ENCODE measurements around the gene SLC8B1. TPM values are rescaled to one million over a fixed set of nuclear protein-coding genes. Genes with fewer than 3 reads are reported as not detected.

SLC8B1 gene
- total RNA-seq (ENCODE audit: unreplicated experiment): 44.6 TPM
- long read RNA-seq, partial matches to known transcripts: 14 of 25 reads
- long read RNA-seq, other reads (novel, unspliced or antisense): 6 of 25 reads

DNA sequence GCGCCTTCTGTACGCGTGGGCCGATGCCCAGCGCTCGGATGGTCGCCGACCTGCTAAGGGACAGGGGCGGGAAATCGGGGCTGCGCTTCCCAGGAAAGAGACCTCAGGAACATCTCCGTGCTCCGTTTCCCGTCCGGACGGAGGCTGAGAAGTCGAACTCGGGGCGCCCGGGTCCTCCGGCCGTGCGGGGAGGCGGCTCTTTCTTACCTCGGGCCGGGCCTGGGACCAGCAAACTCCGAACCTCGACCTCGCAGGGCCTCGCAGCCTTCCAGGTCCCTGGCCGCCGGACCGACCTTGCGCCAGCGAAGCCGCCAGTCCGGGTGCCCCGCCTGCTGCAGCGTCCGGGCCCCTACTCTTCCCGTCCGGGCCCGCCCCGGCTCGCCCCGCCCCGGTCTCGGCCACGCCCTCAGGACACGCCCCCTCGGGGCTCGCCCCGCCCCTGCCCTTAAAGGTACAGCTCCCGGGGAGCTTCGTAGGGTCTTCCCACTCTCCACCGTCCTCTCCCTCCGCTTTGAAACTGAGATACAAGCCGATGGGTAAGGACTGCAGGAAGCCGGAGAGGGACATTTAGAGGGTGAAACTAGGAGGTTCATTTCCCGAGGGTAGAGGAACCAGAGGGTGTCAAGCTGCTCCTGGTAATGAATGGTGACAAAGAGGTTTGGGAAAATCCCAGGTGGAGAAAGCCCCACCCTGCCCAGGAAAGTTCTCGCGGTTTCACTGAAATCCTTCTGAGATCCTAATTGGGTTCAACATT, at the start of gene SLC8B1:
SLC8B1 (minus strand) TSS at position 324 of the 754 bp plus-strand sequence. CDS start 2,231 bp downstream, outside the sequence.
- TF ChIP-seq, protein P1, sequence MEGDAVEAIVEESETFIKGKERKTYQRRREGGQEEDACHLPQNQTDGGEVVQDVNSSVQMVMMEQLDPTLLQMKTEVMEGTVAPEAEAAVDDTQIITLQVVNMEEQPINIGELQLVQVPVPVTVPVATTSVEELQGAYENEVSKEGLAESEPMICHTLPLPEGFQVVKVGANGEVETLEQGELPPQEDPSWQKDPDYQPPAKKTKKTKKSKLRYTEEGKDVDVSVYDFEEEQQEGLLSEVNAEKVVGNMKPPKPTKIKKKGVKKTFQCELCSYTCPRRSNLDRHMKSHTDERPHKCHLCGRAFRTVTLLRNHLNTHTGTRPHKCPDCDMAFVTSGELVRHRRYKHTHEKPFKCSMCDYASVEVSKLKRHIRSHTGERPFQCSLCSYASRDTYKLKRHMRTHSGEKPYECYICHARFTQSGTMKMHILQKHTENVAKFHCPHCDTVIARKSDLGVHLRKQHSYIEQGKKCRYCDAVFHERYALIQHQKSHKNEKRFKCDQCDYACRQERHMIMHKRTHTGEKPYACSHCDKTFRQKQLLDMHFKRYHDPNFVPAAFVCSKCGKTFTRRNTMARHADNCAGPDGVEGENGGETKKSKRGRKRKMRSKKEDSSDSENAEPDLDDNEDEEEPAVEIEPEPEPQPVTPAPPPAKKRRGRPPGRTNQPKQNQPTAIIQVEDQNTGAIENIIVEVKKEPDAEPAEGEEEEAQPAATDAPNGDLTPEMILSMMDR (IDR thresholded peaks at IDR 0.05; ENCODE audit: unreplicated experiment): no peak
- peaks cover 13% of the 10 kb centered on the region for H3K36me3 Mint-ChIP-seq (ENCODE audit: low read depth, unreplicated experiment)
- peaks cover 1% of the 10 kb centered on the region for H3K27me3 Mint-ChIP-seq (ENCODE audit: unreplicated experiment)
- peak within 1 kb of the TSS; percentile 45 for H3K27ac Mint-ChIP-seq (ENCODE audit: unreplicated experiment)
- DNase-seq (ENCODE audit: low spot score): peak; percentile 95
- peak within 1 kb of the TSS; percentile 97 for H3K4me3 Mint-ChIP-seq (ENCODE audit: unreplicated experiment)
- peaks cover 6% of the 10 kb centered on the region for H3K4me1 Mint-ChIP-seq (ENCODE audit: unreplicated experiment)
- no peaks in the 10 kb centered on the region for H3K9me3 Mint-ChIP-seq (ENCODE audit: unreplicated experiment)

DNA sequence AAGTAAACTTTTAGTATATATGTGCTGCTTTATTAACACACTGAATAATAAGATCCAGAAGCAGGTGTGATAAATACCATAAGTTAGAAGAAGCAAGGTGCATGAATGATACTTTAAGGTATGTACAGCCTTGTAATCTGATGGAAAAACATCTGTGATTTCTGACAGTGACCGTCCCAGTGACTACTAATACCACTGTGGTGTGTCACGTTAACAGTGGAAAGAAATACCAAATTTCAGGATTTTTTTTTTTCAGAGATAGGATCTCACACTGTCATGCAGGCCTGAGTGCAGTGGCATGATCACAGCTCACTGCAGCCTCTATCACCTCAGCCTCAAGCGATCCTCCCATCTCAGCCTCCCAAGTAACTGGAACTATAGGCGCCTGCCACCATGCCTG, 47.3 kb upstream of the SLC8B1 start:
- no peak for DNase-seq (ENCODE audit: low spot score)
- Mint-ChIP-seq H3K27me3 (ENCODE audit: unreplicated experiment) (peaks cover 6% of the 10 kb centered on the region), H3K36me3 (ENCODE audit: low read depth, unreplicated experiment) (peaks cover 6% of the 10 kb centered on the region), H3K9me3 (ENCODE audit: unreplicated experiment) (no peaks in the 10 kb centered on the region), H3K27ac (ENCODE audit: unreplicated experiment) (no peak overlapping the region), H3K4me1 (ENCODE audit: unreplicated experiment) (no peaks in the 10 kb centered on the region), H3K4me3 (ENCODE audit: unreplicated experiment) (no peak overlapping the region)
- TF ChIP-seq, protein P1 (IDR thresholded peaks at IDR 0.05; ENCODE audit: unreplicated experiment): no peak

DNA sequence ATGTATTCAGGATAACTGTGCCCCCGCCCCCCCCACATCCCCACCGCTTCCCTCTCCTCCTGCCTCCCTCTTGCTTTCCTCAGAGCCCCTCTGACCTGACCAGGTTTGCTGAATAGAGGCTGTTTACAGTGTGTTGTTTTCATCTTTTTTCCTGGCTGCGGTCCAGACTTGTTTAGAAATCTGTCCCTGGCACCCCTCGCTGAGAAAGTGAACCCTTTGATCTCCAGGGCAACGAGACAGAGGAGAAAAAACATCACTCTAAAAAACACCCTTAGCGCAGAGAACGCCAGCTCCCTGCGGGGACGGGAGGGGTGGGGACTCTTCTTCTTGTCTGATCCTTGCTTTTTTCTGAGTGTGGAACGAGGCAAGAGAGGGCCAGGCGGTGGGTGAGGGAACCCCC, 46.3 kb upstream of the SLC8B1 start:
- TF ChIP-seq, protein P1 (IDR thresholded peaks at IDR 0.05; ENCODE audit: unreplicated experiment): no peak
- Mint-ChIP-seq H3K36me3 (ENCODE audit: low read depth, unreplicated experiment) (peaks cover 6% of the 10 kb centered on the region), H3K4me1 (ENCODE audit: unreplicated experiment) (no peaks in the 10 kb centered on the region), H3K4me3 (ENCODE audit: unreplicated experiment) (no peak overlapping the region), H3K27me3 (ENCODE audit: unreplicated experiment) (peaks cover 6% of the 10 kb centered on the region), H3K9me3 (ENCODE audit: unreplicated experiment) (no peaks in the 10 kb centered on the region), H3K27ac (ENCODE audit: unreplicated experiment) (no peak overlapping the region)
- DNase-seq (ENCODE audit: low spot score): no peak

DNA sequence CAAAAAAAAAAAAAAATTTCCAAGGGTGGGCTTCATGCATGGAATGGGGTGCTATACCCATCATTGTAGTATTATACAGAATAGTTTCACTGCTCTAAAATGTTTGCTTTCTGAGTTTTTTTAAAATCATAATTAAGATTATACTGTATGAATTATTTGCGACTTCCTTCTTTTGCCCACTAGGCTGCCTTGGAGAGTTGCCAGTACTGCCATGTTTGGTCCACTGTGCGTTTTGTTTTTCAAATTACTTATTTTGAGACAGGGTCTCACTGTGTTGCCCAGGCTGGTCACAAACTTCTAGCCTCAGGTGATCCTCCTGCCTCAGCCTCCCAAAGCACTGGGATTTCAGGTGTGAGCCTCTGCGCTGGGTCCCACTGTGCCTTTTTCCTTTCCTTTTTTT, 43.4 kb upstream of the SLC8B1 start:
- DNase-seq (ENCODE audit: low spot score): no peak
- Mint-ChIP-seq H3K36me3 (ENCODE audit: low read depth, unreplicated experiment) (peaks cover 9% of the 10 kb centered on the region), H3K4me3 (ENCODE audit: unreplicated experiment) (no peak overlapping the region), H3K9me3 (ENCODE audit: unreplicated experiment) (no peaks in the 10 kb centered on the region), H3K27ac (ENCODE audit: unreplicated experiment) (no peak overlapping the region), H3K4me1 (ENCODE audit: unreplicated experiment) (no peaks in the 10 kb centered on the region), H3K27me3 (ENCODE audit: unreplicated experiment) (peaks cover 4% of the 10 kb centered on the region)
- TF ChIP-seq, protein P1 (IDR thresholded peaks at IDR 0.05; ENCODE audit: unreplicated experiment): no peak

DNA sequence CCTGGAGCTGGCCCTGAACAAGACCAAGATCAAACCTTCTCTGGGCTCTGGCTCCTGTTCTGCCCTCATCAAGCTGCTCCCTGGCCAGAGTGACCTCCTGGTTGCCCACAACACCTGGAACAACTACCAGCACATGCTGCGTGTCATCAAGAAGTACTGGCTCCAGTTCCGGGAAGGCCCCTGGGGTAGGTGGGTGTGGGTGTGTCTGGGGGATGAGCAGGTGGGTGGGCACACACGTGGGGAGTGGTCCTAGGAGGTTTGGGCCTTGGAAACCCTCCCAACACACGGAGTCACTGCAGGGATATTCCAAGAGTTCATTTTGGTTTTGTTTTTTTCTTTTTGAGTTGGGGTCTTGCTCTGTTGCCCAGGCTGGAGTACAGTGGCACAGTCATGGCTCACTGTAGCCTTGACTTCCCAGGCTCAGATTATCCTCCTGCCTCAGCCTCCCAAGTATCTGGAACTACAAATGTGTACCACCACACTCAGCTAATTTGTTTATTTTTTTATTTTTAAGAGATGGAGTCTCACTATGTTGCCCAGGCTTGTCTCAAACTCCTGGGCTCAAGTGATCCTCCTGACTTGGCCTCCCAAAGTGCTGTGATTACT, 40.0 kb upstream of the SLC8B1 start:
- TF ChIP-seq, protein P1 (IDR thresholded peaks at IDR 0.05; ENCODE audit: unreplicated experiment): no peak
- H3K36me3 Mint-ChIP-seq (ENCODE audit: low read depth, unreplicated experiment): peaks cover 9% of the 10 kb centered on the region
- H3K4me3 Mint-ChIP-seq (ENCODE audit: unreplicated experiment): no peak overlapping the region
- DNase-seq (ENCODE audit: low spot score): no peak
- peaks cover 6% of the 10 kb centered on the region for H3K27me3 Mint-ChIP-seq (ENCODE audit: unreplicated experiment)
- no peaks in the 10 kb centered on the region for H3K9me3 Mint-ChIP-seq (ENCODE audit: unreplicated experiment)
- H3K4me1 Mint-ChIP-seq (ENCODE audit: unreplicated experiment): no peaks in the 10 kb centered on the region
- H3K27ac Mint-ChIP-seq (ENCODE audit: unreplicated experiment): no peak overlapping the region

Data from endothelial cell (in vitro differentiated cells).